ENCODE data around the gene GPC5.

GPC5 gene

GRCh38 chr13:92038905-92039304 lies 640.5 kb downstream of the GPC5 start:
- no peak for DNase-seq

GRCh38 chr13:92042522-92042921 lies 644.1 kb downstream of the GPC5 start:
- no peak for DNase-seq

DNA sequence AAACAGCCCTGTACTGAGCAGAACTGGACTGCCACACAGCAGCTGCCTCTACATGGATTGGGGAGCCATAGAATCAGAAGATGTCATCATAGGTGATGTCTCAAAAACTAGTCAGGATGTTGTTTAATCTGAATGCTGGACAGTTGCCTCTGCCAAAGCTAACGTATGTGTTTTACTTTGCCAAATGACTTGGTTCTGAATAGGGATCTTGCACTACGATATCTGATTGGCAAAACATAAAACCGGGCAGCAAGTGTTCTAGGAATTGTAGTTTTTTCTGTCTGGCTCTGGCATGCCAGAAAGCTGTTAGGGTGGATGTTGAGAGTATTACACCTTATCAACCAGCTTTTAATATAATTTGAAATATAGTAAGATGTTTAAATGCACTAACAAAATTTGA lies 645.9 kb downstream of the GPC5 start:
- no peak for DNase-seq

GRCh38 chr13:92054389-92054788 lies 656.0 kb downstream of the GPC5 start:
- no peak for DNase-seq

DNA sequence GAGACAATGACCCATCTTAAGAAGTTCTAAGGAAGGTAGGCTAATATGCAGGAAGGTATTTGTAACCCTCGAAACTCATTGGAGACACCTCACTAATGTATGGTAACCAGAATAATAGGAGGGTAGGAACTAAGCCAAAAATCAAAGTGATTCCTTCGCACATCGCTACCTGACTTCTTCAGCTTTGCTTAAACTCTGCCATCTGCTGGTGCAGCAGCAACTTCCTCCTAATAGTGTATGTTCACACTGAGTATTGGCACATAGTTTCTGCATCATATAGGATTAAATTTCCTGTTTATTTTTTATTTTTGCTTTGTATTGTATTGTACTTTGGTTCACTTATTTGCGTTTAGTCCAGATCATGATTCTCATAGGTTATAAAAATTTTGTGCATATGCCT lies 676.2 kb downstream of the GPC5 start:
- DNase-seq: peak in 1 of 2 experiments; percentile 60

- peak in 1 of 2 experiments; percentile 55 for DNase-seq
Measured at GRCh38 chr13:92097337-92097903, 699.0 kb downstream of the GPC5 start.

DNA sequence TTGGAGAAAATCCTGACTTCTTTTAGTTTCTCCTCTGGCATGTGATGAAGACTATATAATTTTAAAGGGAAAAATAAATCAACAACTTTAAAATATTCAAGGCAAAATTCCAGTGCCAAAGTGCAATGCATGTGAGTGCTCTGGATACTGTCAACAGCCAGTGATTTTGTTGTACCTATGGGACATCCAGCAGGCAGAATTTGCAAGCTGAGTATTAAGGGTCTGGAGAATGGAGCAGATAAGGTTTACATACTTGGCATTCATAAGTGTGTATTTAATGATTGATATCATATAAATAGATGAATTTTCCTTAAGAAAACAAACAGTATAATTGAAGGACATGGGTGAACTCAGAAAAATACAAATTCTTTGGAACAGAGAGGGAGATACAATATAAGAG lies 703.4 kb downstream of the GPC5 start:
- DNase-seq: no peak

GRCh38 chr13:92103689-92104153 lies 705.3 kb downstream of the GPC5 start:
- DNase-seq: no peak

- DNase-seq: peak in 1 of 2 experiments; percentile 40
Measured at GRCh38 chr13:92122186-92122853, 723.9 kb downstream of the GPC5 start.

GRCh38 chr13:92126399-92126798 lies 728.0 kb downstream of the GPC5 start:
- no peak for DNase-seq

- DNase-seq: no peak
Measured at GRCh38 chr13:92135509-92135908, 737.1 kb downstream of the GPC5 start.

- DNase-seq: no peak
Measured at GRCh38 chr13:92136449-92137155, 738.2 kb downstream of the GPC5 start.

- DNase-seq: no peak
Measured at GRCh38 chr13:92137520-92137919, 739.1 kb downstream of the GPC5 start.

GRCh38 chr13:92143766-92144165 lies 745.3 kb downstream of the GPC5 start:
- DNase-seq: peak in 1 of 2 experiments; percentile 26

DNA sequence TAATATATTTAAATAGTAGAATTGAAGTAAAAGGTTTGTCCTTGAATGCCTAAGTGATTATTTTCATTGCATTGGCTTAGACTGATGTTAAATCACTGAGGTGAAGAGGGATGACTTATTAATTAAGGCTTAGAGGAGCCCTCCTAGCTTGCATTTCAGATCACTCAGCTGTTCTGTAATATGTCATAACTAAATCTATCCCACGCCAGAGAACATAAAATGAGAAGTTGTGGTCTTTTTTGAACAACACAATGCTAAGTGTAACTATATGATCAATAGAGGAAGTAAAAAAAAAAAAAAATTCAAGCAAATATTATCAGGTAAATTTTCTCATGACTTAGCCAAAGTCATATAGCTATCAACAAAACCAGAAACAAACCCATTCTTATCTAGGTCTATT lies 752.2 kb downstream of the GPC5 start:
- peak in 1 of 2 experiments; percentile 5 for DNase-seq

DNA sequence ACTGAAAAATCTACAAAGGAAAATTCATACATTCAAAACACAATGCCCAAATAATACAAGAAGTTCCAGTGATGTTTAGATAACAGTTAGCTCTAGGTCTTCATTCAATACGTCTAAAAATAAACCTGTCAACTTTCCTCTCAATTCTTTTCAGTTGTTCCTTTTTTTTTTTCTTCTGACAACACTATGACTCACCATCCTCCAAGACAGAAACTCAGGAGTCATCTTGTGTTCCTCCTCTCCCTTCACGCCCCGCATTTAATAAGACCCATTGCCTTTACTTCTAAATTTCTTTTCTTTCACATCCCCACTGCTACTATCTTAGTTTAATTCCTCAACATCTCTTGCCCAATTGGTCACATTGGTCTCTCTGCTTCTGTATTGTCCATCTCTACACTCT lies 759.9 kb downstream of the GPC5 start:
- DNase-seq: no peak

DNA sequence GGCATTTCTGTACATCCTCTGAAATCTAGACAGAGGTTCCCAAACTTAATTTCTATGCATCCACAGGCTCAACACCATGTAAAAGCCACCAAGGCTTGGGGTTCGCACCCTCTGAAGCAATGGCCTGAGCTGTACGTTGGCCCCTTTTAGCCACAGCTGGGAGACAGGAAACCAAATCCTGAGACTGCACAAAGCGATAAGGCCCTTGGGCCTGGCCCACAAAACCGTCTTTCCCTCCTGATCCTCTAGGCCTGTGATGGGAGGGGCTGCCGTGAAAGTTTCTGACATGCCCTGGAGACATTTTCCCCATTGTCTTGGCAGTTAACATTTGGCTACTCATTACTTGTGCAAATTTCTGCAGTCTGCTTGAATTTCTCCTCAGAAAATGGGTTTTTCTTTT lies 766.4 kb downstream of the GPC5 start:
- no peak for DNase-seq

DNA sequence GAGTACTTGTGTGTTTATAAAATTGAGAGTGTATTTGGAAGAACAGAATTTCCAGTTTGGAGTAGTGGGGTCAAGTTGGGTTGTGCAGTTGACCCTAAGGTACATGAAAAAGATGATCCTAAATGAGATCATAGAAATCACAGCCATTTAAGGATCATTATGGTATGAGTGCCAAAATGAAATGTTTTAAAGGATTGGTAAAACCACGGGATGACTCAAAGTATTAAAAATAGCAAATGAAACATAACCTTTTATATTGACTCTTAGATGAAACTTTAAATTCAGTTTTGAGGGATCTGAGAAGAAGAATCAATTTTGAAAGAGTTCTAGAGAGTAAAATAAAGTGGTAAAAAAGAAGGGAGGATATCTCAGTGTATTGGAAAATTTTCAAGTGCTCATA lies 773.8 kb downstream of the GPC5 start:
- no peak for DNase-seq

DNA sequence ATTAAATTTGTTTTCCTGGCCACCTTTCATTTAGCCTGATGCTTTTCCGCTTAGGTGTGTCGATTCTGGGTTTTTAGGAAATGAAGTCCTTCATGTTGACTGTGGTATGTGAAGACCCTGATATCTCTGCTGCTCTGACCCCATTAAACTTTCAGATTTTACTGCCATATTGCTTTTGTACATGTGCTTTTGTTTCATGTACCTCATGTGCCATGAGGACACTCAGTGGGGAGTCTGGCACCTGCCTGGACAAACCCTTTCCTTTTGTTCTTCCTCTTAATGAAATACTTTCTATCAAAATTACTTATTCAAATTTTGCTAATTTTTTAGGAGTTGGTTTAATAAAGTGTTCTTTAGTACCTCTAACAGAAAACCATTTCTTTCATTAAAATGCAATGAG lies 774.8 kb downstream of the GPC5 start:
- DNase-seq: no peak

- peak; percentile 10 to 51 for DNase-seq
Measured at GRCh38 chr13:92175330-92175729, 776.9 kb downstream of the GPC5 start.

DNA sequence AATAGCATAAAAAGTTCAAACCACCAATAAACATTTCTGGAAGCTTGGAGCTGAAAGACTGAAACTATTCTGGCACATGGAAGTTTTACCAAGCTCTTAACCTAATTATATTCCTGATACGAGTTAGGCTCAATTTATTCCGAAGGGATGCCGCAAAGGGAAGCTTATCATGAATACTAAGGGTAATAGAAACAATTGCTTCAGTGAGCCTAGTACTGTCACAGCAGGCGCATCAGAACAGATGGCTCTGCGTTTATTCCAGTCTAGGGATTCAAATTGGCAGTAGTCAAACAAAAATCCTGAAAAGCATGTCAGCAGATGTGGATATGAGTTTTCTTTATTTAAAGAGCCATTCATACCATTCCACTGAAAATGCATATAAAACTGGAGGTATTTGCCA lies 779.5 kb downstream of the GPC5 start:
- peak in 1 of 2 experiments; percentile 71 for DNase-seq

- DNase-seq: no peak
Measured at GRCh38 chr13:92179223-92179622, 780.8 kb downstream of the GPC5 start.

- DNase-seq: peak; percentile 23 to 65
Measured at GRCh38 chr13:92187378-92187989, 789.1 kb downstream of the GPC5 start.

DNA sequence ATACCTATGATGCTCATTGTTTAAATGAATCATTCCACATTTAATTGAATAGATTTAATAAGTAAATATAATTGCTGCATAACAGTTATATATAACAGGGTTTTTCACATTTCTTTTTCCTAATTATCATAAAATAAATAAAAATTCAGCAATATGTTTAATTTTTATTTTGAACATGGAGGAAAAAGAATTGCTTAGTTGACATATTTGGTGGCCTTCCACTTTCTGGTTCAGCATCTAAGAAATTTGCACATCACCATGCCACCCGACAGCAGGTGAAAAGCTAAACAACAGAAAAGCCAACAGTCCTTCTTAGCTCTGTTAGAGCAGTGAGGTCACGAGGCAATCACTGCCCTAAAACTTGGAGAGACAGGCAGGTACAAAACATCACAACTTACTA lies 790.2 kb downstream of the GPC5 start:
- DNase-seq: no peak

Measured in NCI-H524 (cell line).